Renal pelvis (tissue), 4 donors: ENCODE data around the gene SPTLC2. TPM values are rescaled to one million over a fixed set of nuclear protein-coding genes. Genes with fewer than 3 reads are reported as not detected.
"Not testable (repeated sequence)": the region's sequence is repeated elsewhere in the genome, so short reads cannot be mapped to it uniquely, and the experiment has no call there.

ENCODE experiments used
- DNase-seq: peaks from one replicate; pipeline ENCODE4 v3.0.0-alpha.2; 2013
- polyA plus RNA-seq, 3 donors: library from polyadenylated mRNA; unstranded; fragments of 120-200 nt; gene quantifications; one replicate each; pipeline ENCODE4 v1.2.1, GENCODE V29; 2013; ENCODE audit not compliant: insufficient read length in 3 of 3

The SPTLC2 gene
- polyA plus RNA-seq, 3 donors, result 64.8 to 77.3 (median 67.5) TPM

DNA sequence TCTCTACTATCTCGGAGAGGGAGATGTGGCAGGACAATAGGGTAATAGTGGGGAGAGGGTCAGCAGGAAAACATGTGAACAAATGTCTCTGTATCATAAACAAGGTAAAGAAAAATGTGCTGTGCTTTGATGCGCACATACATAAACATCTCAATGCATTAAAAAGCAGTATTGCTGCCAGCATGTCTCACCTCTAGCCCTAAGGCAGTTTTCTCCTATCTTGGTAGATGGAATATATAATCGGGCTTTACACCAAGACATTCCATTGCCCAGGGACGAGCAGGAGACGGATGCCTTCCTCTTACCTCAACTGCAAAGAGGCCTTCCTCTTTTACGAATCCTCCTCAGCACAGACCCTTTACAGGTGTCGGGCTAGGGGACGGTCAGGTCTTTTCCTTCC lies 19.0 kb upstream of the SPTLC2 start:
- not testable (repeated sequence) for DNase-seq

DNA sequence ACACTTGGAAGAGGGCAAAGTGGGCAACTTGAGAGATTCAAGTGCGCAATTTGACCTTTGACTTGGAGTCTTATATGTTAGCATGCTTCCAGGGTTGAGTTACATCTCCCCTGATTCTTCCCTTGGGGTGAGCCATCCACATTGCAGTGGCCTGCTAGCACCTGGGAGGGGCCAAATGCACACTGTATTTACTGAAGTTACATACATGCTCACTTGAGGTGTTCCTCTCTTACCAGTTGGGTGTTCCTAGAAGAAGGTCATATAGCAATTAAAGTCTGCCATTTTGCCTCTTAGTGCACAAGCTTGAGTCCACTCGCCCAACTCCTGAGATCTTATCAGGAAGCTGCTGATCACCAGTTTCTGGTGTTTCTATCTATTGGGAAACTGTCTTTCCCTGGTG lies 13.7 kb upstream of the SPTLC2 start:
- DNase-seq, result no peak

GRCh38 chr14:77625360-77625759 lies 8.9 kb upstream of the SPTLC2 start:
- DNase-seq, result no peak

- DNase-seq, result no peak
Measured at GRCh38 chr14:77623201-77623600, 6.8 kb upstream of the SPTLC2 start.

GRCh38 chr14:77622366-77622961 lies 6.0 kb upstream of the SPTLC2 start:
- DNase-seq, result no peak

GRCh38 chr14:77620222-77620870 lies 3.9 kb upstream of the SPTLC2 start:
- no peak for DNase-seq

- DNase-seq, result no peak
Measured at GRCh38 chr14:77618381-77618970, 2.0 kb upstream of the SPTLC2 start.

DNA sequence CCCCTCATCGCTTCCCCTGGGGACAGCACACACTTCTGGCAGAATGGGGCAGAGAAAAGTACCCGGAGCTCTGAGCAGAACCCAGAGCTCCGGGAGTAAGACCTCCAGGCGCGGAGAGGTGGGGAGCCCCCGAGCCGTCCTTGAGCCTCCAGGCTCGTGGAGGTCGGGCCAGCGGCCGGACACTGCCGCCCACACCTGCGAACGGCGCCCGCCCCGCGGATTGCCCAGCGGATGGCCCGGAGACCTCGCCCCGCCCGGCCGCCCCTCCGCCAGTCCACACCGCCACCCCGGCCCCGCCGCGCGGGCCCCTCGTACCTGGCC lies 344 bp downstream of the SPTLC2 start:
- DNase-seq, result no peak

DNA sequence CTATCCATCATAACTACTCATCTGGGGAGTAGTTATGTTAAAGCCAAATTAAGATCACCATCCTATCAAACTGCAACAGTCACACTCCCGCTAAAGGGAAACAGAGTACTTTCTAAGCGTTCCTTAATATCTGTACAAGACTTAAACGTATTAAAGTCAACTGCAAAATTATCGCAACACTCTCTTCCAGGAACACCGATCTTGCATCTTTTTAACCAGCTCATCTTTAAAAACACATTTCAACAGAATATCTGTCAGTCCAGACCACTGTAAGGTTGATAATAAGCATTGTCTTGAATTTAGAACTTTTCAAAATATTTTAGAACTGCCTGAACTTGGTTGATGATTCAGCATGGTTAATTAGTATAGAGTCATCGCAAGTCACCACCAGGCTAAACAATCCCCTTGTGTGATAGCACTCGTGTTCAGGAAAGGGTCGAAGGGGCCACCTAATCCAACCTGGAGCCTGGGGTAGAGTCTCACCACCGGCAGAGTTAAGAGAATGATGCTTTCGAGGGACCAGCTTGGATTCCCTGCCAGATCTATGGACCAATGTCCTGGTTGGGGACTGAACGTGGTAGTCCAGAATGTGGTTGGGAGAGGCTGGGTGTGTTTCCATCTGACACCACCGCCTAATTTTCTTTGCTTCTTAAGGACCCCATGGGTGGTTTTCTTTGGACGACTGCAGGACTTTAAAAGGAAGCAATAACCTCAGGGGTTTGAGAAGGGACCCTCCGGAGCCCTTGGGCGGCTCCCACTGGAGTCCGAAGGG lies 890 bp downstream of the SPTLC2 start:
- no peak for DNase-seq

DNA sequence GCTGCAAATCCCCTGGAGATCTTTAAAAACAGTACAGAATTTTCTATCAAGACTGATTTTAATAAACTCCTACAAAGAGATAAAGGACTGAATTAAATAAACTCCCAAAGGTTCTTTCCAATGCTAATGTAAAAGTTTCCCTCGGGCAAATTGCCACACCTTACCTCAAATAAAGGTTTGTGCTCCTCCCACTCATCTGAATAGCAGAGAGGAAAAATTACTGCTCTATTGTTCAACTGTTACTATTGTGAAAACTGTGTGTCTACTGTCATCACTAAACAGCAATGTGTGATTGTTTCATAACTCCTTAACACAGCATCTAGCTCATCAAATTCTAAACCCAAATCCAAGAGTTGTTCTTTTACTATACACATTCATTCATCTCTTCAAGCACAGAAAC lies 3.2 kb downstream of the SPTLC2 start:
- DNase-seq, result no peak

DNA sequence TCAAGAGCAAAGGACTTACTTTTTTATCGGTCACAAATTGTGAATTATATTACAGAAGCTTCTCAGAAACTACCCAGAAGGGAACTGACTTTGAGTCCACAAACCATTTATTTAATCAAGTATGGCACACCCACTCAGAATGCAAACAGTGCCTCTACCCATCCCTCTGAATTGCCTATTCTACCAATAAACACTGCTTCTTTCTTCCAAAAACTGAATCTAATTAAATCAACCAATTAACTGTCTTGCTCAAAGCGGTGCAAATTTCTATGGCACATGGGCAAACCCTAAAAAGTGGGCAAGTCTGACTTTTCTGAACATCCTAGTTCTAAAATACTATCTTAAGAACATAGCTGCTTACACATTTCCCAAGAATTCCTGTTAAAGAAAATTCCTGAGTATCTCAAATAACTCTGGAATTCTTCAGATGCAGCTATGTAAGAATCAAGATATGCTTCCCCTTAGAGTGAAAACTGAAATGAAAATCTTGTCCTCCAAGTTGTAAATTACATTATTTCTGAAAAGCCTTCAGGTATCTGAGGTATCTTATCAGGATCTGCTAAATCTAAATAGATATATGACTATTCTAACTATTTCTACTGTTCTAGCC lies 4.3 kb downstream of the SPTLC2 start:
- no peak for DNase-seq

GRCh38 chr14:77610553-77610952 lies 5.9 kb downstream of the SPTLC2 start:
- DNase-seq, result no peak

DNA sequence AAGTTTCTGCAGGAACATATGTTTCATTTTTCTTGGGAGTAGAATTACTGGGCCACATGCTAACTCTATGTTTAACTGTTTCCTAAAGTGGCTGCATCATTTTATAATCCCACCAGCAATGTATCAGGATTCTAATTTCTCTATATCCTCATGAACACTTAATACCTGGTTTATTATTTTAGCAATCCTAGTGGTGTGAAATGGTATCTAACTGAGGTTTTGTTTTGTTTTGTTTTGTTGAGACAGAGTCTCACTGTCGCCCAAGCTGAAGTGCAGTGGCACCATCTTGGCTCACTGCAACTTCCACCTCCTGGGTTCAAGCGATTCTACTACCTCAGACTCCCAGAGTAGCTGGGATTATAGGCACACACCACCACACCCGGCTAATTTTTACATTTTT lies 6.5 kb downstream of the SPTLC2 start:
- no peak for DNase-seq

DNA sequence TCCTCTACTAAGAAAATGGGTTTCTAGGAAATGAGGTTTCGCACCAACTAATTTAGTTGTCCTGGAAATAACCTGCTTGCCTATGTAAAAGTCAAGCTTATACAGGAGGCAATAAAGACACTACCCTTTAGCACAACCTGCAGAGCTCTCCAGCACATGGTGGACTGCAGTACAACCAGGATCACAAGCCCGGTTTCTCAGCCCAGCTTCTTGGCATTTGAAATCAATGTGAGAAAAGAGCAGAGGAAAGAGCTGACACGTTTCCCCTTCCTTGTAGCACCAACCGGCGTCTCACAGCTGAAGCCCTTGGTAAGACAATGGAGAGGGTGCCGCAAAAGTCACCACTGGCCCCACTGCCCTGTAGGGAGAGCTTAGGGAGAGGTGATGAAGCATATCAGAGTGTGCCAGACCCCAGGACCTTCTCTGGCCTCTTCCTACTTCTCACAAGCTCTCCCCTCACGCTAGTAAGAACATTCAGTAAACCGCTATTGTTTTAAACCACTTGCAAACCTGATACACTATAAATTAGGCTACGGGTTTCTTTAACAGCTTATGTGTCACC lies 8.6 kb downstream of the SPTLC2 start:
- no peak for DNase-seq

- DNase-seq, result no peak
Measured at GRCh38 chr14:77605392-77605972, 11.0 kb downstream of the SPTLC2 start.

GRCh38 chr14:77603654-77604255 lies 12.7 kb downstream of the SPTLC2 start:
- no peak for DNase-seq

DNA sequence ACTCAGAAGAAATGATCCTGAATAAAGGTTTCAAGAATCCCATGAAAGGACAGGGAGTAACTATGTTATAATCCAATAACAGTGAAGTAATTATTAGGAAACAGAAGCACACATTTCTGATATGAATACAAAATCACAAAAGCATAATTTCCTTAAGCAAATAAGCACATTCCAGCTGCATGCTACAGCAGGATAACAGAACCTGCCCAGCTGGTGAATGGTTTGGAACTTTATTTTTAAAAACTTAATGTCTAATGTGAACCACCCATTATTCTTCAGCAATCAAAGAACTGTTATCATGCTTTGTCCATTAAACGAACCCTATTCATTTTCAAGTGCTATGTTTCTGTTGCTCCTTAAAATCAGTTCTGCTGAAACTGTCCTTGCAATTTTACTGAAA lies 13.4 kb downstream of the SPTLC2 start:
- no peak for DNase-seq

DNA sequence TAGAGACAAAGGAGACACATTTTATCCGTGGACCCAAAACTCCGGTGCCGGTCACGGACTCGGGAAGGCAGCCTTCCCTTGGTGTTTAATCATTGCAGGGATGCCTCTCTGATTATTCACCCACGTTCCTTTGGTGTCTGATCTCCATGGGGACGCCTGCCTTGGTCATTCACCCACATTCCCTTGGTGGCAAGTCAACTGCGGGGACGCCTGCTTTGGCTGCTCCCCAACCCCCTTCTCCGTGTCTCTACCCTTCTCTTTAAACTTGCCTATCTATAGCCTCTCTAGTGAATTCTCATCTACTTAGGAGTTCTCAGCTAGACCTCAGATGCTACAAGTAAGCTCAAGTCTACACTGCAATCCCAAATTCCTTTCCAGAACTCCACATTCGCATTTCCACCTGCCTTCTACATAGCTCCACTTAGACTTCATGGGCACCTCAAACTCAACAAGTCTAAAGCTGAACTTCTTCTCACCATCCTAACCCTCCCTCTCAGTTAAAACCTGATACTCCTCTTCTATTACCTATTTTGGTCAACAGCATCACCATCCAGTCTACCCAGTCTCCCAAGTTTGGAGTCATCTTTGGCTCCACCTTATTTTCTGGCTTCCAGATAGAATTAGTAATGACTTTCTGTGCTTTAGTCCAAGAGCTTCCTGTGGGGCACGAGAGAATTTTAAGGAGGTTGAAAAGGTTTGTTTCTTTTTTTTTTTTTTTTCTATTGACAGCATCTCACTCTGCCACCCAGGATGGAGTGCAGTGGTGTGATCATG lies 14.4 kb downstream of the SPTLC2 start:
- DNase-seq, result no peak

- DNase-seq, result no peak
Measured at GRCh38 chr14:77599889-77600288, 16.5 kb downstream of the SPTLC2 start.

DNA sequence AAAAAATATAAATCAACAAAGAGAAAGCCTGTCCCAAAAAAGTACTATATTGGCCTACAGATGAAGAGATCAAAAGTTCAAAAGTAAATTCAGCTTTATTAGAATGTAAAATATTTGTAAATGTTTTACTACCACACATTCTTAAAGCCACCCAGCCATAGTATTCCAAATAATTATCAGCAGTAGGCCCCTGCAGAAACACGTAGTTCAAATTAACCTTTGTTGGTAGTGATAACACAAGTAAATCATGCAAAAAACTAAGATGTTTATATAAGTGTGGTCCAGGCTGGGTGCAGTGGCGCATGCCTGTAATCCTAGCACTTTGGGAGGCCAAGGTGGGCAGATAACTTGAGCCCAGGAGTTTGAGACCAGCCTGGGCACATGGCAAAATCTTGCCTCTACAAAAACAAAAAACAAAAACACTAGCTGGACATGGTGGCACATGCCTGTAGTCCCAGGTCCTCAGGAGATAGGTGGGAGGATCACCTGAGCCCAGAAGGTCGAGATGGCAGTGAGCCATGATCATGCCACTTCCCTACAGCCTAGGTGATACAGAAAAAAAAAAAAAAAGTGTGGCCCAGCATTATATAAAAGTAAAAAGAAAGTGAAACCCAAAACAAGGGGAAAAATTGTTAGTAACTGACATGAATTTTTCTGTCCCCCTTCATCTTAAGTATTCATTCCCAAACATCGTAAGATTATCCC lies 17.9 kb downstream of the SPTLC2 start:
- no peak for DNase-seq
